LNCaP clone FGC (cell line): ENCODE results near the gene GPRC5B.

Experiments used
- DNase-seq: peaks from one replicate; pipeline ENCODE4 v3.0.0-alpha.2; 2011; ENCODE audit warnings: low read depth
- H3K4me3 ChIP-seq: 2 replicates; pipeline ENCODE4 v1.5.1; 2011; ENCODE audit warnings: mild to moderate bottlenecking, low read depth, low read length, control low read depth
- CTCF ChIP-seq: IDR thresholded peaks from 2 replicates; pipeline ENCODE4 v1.5.1; 2012; ENCODE audit warnings: mild to moderate bottlenecking; ENCODE audit not compliant: control insufficient read depth, insufficient read depth; ENCODE audit errors: extremely low read depth

The GPRC5B gene

GRCh38 chr16:19898924-19899604 is 14.4 kb upstream of the GPRC5B start:
- peak; percentile 18 for DNase-seq
- no peak overlapping the region for H3K4me3 ChIP-seq
- peak; percentile 89 for TF ChIP-seq CTCF

- no peak for TF ChIP-seq CTCF
- no peak overlapping the region for H3K4me3 ChIP-seq
- no peak for DNase-seq
Measured at GRCh38 chr16:19898166-19898565, 13.5 kb upstream of the GPRC5B start.

- no peak for TF ChIP-seq CTCF
- no peak for DNase-seq
- H3K4me3 ChIP-seq, result no peak overlapping the region
Measured at GRCh38 chr16:19896951-19897350, 12.3 kb upstream of the GPRC5B start.

GRCh38 chr16:19894586-19894985 is 9.9 kb upstream of the GPRC5B start:
- TF ChIP-seq CTCF, result no peak
- no peak overlapping the region for H3K4me3 ChIP-seq
- DNase-seq, result no peak

GRCh38 chr16:19892902-19893301 is 8.3 kb upstream of the GPRC5B start:
- TF ChIP-seq CTCF, result no peak
- no peak for DNase-seq
- H3K4me3 ChIP-seq, result no peak overlapping the region

GRCh38 chr16:19890901-19891300 is 6.3 kb upstream of the GPRC5B start:
- TF ChIP-seq CTCF, result no peak
- DNase-seq, result no peak

GRCh38 chr16:19888834-19889233 is 4.2 kb upstream of the GPRC5B start:
- no peak overlapping the region for H3K4me3 ChIP-seq
- DNase-seq, result no peak
- TF ChIP-seq CTCF, result no peak

More at GRCh38 chr16:19890901-19891300, 6.3 kb upstream of the GPRC5B start:
- no peak overlapping the region for H3K4me3 ChIP-seq
